ENCODE results near the gene MYT1. TPM values are rescaled to one million over a fixed set of nuclear protein-coding genes. Genes with fewer than 3 reads are reported as not detected.

The MYT1 gene
- total RNA-seq, 1 experiment from 2014 or later, result 0.22 TPM

- H3K4me3 ChIP-seq (ENCODE audit: low read length), result no peak overlapping the region
- ChIA-PET POLR2A (ENCODE audit: unreplicated experiment) (no interaction called here), CTCF (no interaction called here)
- H3K27me3 ChIP-seq (ENCODE audit: low read length), result no peaks in the 10 kb centered on the region
- no peak overlapping the region for H2AFZ ChIP-seq (ENCODE audit: low read length)
- H3F3A ChIP-seq (ENCODE audit: low read length, unreplicated experiment), result no peaks in the 10 kb centered on the region
- 0 out of 2 replicates have a peak, but pooled peaks cover 4% of the 10 kb centered on the region for H3K9me3 ChIP-seq (ENCODE audit: low read length)
- intact Hi-C loops (cut with micrococcal nuclease), result no loop called here
- no peaks in the 10 kb centered on the region for H3K36me3 ChIP-seq (ENCODE audit: low read depth, low read length)
- no TSS peak for BruUV-seq (replicated peaks)
- DNase-seq (no peak), ATAC-seq (no peak)
- H3K27ac ChIP-seq (ENCODE audit: low read length), result no peak overlapping the region
- TF ChIP-seq EZH2phosphoT487 (IDR thresholded peaks at IDR 0.05; ENCODE audit: borderline replicate concordance, low read length) (no peak), EZH2 (IDR thresholded peaks at IDR 0.05; ENCODE audit: low read length, unreplicated experiment) (no peak)
- TF ChIP-seq, protein P1, sequence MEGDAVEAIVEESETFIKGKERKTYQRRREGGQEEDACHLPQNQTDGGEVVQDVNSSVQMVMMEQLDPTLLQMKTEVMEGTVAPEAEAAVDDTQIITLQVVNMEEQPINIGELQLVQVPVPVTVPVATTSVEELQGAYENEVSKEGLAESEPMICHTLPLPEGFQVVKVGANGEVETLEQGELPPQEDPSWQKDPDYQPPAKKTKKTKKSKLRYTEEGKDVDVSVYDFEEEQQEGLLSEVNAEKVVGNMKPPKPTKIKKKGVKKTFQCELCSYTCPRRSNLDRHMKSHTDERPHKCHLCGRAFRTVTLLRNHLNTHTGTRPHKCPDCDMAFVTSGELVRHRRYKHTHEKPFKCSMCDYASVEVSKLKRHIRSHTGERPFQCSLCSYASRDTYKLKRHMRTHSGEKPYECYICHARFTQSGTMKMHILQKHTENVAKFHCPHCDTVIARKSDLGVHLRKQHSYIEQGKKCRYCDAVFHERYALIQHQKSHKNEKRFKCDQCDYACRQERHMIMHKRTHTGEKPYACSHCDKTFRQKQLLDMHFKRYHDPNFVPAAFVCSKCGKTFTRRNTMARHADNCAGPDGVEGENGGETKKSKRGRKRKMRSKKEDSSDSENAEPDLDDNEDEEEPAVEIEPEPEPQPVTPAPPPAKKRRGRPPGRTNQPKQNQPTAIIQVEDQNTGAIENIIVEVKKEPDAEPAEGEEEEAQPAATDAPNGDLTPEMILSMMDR (conservative IDR thresholded peaks at IDR 0.05; ENCODE audit: low read depth, low read length), result no peak
- H3K79me2 ChIP-seq (ENCODE audit: low read length), result no peaks in the 10 kb centered on the region
- no peak overlapping the region for H3K4me2 ChIP-seq (ENCODE audit: low read length)
- H3K9ac ChIP-seq (ENCODE audit: low read length), result no peak overlapping the region
- peaks cover 15% of the 10 kb centered on the region for H3K4me1 ChIP-seq (ENCODE audit: insufficient read depth, low read length)
- H3K9me2 ChIP-seq (replicated peaks; ENCODE audit: low read length), result no peaks in the 10 kb centered on the region
- no peaks in the 10 kb centered on the region for H4K20me1 ChIP-seq (ENCODE audit: low read length)
These were observed 14.3 kb upstream of the MYT1 start for GRCh38 chr20:64149809-64150560.

DNA sequence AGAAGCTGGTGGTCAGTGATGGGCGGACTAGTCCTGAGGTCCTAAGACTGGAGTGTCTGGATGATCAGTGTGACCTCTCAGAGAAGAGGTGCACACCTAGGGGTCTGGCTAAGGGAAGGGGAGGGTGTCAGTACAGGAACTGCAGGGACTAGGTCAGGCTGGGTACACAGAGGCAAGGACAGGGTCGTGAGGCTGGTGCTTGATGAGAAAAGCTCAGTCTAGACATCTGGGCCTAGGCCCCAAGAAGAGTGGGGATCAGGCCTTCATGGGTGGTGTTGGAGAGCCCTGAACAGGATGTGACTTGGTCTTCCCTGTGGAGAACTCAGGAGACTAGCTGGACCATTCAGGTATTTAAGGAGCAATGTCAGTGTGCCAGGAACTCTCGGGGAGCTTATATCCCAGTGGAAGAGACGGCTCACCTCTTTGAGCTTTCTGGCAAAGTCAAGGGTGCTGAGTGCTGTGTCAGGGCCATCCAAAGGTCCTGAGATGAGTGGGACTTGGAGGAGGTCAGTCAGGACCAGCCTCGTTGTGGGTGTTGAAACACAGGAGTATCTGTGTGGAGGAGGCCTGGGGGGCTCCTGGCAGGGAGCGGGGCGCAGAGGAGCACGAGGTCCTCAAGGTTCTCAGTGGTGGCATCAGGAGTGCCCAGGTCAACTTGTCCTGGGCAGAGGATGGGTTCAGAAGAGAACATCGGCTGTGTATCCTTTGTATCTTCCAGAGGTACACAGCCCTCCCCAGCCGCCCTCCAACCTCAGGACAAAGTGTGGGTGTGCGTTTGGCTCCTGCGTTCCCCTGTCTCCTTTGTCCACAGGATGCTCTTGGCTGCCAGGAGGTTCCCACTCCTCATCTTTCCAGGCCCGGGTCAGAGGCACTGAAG is 13.3 kb upstream of the MYT1 start:
- H3F3A ChIP-seq (ENCODE audit: low read length, unreplicated experiment), result no peaks in the 10 kb centered on the region
- no peaks in the 10 kb centered on the region for H3K9me2 ChIP-seq (replicated peaks; ENCODE audit: low read length)
- POLR2A ChIA-PET (ENCODE audit: unreplicated experiment), result no interaction called here
- no peak overlapping the region for H2AFZ ChIP-seq (ENCODE audit: low read length)
- no peaks in the 10 kb centered on the region for H3K79me2 ChIP-seq (ENCODE audit: low read length)
- CTCF ChIA-PET, result no interaction called here
- no peak overlapping the region for H3K4me2 ChIP-seq (ENCODE audit: low read length)
- intact Hi-C loops (cut with micrococcal nuclease), result no loop called here
- DNase-seq (no peak), ATAC-seq (no peak)
- no peaks in the 10 kb centered on the region for H3K9me3 ChIP-seq (ENCODE audit: low read length)
- no peaks in the 10 kb centered on the region for H3K36me3 ChIP-seq (ENCODE audit: low read depth, low read length)
- TF ChIP-seq EZH2 (IDR thresholded peaks at IDR 0.05; ENCODE audit: low read length, unreplicated experiment) (no peak), EZH2phosphoT487 (IDR thresholded peaks at IDR 0.05; ENCODE audit: borderline replicate concordance, low read length) (no peak)
- TF ChIP-seq, protein P1 (conservative IDR thresholded peaks at IDR 0.05; ENCODE audit: low read depth, low read length), result no peak
- H3K4me3 ChIP-seq (ENCODE audit: low read length), result no peak overlapping the region
- H3K27me3 ChIP-seq (ENCODE audit: low read length), result no peaks in the 10 kb centered on the region
- H3K4me1 ChIP-seq (ENCODE audit: insufficient read depth, low read length), result peaks cover 15% of the 10 kb centered on the region
- H3K9ac ChIP-seq (ENCODE audit: low read length), result no peak overlapping the region
- no peaks in the 10 kb centered on the region for H4K20me1 ChIP-seq (ENCODE audit: low read length)
- no peak overlapping the region for H3K27ac ChIP-seq (ENCODE audit: low read length)
- no TSS peak for BruUV-seq (replicated peaks)

Data from PC-3 (cell line).